ENCODE measurements around the gene ASRGL1.

Gene ASRGL1

DNA sequence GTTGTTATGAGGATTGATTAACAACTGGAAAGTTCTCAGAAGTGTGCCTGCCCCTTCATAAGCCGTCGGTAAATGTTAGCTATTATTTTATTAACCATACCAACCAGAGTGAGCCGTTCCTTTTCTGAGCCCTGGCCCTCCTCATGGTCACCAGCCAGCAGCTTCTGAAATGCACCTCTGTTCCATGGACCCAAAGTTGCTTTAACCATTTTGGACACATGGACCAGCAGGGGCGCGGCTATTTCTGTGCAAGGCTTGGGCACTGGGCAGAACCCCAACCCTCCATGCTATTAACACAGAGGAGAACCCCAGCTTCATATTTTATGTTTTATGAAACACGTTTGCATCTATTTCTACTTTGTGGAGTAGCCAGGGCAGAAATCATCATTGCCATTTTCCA lies 63.0 kb downstream of the ASRGL1 start:
- Histone ChIP-seq H3K9me3 (no peaks in the 10 kb centered on the region), H3K27me3 (no peaks in the 10 kb centered on the region), H3K4me3 (ENCODE audit: low read depth, low read length) (no peak overlapping the region), H3K36me3 (no peaks in the 10 kb centered on the region), H3K4me1 (peaks cover 9% of the 10 kb centered on the region)
- TF ChIP-seq, protein P1, sequence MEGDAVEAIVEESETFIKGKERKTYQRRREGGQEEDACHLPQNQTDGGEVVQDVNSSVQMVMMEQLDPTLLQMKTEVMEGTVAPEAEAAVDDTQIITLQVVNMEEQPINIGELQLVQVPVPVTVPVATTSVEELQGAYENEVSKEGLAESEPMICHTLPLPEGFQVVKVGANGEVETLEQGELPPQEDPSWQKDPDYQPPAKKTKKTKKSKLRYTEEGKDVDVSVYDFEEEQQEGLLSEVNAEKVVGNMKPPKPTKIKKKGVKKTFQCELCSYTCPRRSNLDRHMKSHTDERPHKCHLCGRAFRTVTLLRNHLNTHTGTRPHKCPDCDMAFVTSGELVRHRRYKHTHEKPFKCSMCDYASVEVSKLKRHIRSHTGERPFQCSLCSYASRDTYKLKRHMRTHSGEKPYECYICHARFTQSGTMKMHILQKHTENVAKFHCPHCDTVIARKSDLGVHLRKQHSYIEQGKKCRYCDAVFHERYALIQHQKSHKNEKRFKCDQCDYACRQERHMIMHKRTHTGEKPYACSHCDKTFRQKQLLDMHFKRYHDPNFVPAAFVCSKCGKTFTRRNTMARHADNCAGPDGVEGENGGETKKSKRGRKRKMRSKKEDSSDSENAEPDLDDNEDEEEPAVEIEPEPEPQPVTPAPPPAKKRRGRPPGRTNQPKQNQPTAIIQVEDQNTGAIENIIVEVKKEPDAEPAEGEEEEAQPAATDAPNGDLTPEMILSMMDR (IDR thresholded peaks at IDR 0.05; ENCODE audit: low read depth, low read length) = no peak
- DNase-seq = no peak

GRCh38 chr11:62400760-62401159 lies 63.5 kb downstream of the ASRGL1 start:
- peak; percentile 79 for DNase-seq
- Histone ChIP-seq H3K4me1 (peaks cover 9% of the 10 kb centered on the region), H3K27me3 (no peaks in the 10 kb centered on the region), H3K4me3 (ENCODE audit: low read depth, low read length) (no peak overlapping the region), H3K9me3 (no peaks in the 10 kb centered on the region), H3K36me3 (no peaks in the 10 kb centered on the region)
- TF ChIP-seq, protein P1 (IDR thresholded peaks at IDR 0.05; ENCODE audit: low read depth, low read length) = no peak

DNA sequence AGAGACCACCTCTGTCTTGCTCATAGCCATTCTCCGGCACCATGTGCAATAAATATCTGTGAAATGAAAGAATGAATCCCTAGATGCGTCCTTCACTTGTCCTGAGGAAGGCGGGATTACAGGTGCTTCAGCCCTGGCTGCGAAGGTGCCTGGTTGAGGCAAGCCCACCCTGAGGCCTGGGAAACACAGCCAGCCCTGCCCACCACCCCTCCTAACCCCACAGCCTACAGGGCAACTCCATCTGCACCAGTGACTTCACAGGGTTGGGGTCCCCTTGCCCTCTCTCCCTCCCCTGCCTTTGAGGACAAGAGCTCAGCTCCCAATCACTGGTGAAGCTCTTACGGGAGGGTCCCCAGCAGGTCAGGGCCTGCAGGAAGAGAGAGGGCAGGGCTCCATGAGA lies 64.1 kb downstream of the ASRGL1 start:
- Histone ChIP-seq H3K9me3 (no peaks in the 10 kb centered on the region), H3K36me3 (no peaks in the 10 kb centered on the region), H3K4me3 (ENCODE audit: low read depth, low read length) (no peak overlapping the region), H3K4me1 (peaks cover 9% of the 10 kb centered on the region), H3K27me3 (no peaks in the 10 kb centered on the region)
- TF ChIP-seq, protein P1 (IDR thresholded peaks at IDR 0.05; ENCODE audit: low read depth, low read length) = no peak
- no peak for DNase-seq

GRCh38 chr11:62401811-62402210 lies 64.6 kb downstream of the ASRGL1 start:
- DNase-seq = no peak
- Histone ChIP-seq H3K27me3 (no peaks in the 10 kb centered on the region), H3K4me3 (ENCODE audit: low read depth, low read length) (no peak overlapping the region), H3K9me3 (no peaks in the 10 kb centered on the region), H3K4me1 (peaks cover 9% of the 10 kb centered on the region), H3K36me3 (no peaks in the 10 kb centered on the region)
- TF ChIP-seq, protein P1 (IDR thresholded peaks at IDR 0.05; ENCODE audit: low read depth, low read length) = no peak

DNA sequence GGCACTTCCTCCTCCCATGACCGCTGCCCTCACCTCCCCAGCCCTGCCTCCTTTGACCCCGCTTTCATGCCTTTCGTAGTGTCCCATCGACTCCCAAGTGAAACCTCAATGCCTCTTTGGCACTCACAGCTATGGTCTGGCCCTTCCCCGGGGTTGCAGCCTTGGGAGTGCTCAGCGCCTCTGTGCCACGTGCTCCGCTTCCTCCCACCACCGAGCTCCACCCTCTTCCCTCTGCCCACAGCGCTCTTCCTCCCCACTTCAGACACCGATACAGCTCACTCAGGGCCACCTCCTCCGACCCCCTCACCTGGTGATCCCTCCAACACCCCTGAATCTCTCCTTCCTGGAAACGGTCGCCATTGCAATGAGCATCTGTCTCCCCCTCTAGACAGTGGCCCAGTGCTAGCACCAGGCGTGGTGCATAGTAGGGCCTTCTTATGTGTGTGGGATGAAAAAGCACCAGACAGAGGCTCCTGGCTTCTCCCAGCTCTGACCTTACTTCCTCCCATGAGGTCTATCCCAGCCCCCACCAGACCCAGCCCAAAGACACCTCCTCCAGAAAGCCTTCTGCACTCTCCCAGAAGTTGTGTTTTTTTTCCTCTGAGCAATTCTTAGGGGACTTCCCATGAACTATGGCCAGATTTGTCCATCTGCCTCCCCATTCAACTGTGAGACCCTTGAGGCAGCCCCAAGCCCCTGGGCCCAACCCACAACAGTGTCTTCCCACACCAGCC lies 65.1 kb downstream of the ASRGL1 start:
- Histone ChIP-seq H3K36me3 (no peaks in the 10 kb centered on the region), H3K9me3 (no peaks in the 10 kb centered on the region), H3K27me3 (no peaks in the 10 kb centered on the region), H3K4me3 (ENCODE audit: low read depth, low read length) (no peak overlapping the region), H3K4me1 (peaks cover 9% of the 10 kb centered on the region)
- DNase-seq = no peak
- TF ChIP-seq, protein P1 (IDR thresholded peaks at IDR 0.05; ENCODE audit: low read depth, low read length) = no peak

DNA sequence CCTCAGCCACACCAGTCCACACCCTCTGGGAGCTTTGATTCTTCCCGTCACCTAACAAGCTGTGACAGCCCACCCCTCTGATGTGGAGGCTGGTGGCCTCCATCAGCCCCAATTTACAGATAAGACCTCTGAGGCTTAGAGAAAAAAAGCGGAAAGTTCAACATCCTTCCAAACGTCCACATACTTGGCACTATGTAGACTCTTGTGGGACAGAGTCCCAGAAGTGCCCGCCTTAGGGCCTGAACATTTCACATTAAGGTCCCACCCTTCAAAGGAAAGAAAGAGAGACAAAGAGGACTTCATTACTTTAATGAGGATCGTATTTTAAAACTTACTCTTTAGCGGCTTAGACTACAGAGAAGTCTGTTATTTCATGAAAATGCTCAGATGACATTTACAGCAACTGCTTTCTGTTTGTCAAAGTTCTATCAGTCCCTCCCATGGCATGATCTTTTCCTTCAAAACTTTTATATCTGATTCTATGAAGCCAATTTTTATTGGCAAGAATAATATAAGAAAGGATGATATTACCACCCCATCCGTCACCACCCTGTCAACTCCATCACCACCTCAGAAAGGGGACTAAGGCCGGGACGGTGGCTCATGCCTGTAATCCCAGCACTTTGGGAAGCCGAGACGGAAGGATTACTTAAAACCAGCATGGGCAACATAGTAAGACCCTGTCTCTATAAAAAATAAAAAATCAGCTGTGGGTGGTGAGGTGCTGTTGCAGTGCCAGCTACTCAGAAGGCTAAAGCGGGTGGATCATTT lies 65.9 kb downstream of the ASRGL1 start:
- H3K9me3 ChIP-seq = no peaks in the 10 kb centered on the region
- peaks cover 9% of the 10 kb centered on the region for H3K4me1 ChIP-seq
- TF ChIP-seq, protein P1 (IDR thresholded peaks at IDR 0.05; ENCODE audit: low read depth, low read length) = no peak
- no peaks in the 10 kb centered on the region for H3K36me3 ChIP-seq
- H3K4me3 ChIP-seq (ENCODE audit: low read depth, low read length) = no peak overlapping the region
- DNase-seq = no peak
- no peaks in the 10 kb centered on the region for H3K27me3 ChIP-seq

Measured in BE2C (cell line).